Body of pancreas (tissue), 4 donors: ENCODE results near the gene CDHR3.

Experiments
- POLR2A ChIP-seq, 3 donors: fragments of 450-650 bp; IDR thresholded peaks; one replicate each; pipeline ENCODE4 v1.6.1; 2016; ENCODE audit warnings: antibody characterized with exemption in 3 of 3, mild to moderate bottlenecking in 2 of 3
- TF ChIP-seq, protein P1 (sequence below), 7 experiments: fragments of 450-650 bp in 4 of 7; fragments of 200-600 bp in 3 of 7; sonication (generic) in 3 of 7; IDR thresholded peaks; one replicate each; pipeline ENCODE4 v1.5.1; 2016 to 2019; ENCODE audit warnings: antibody characterized with exemption in 7 of 7

DNA sequence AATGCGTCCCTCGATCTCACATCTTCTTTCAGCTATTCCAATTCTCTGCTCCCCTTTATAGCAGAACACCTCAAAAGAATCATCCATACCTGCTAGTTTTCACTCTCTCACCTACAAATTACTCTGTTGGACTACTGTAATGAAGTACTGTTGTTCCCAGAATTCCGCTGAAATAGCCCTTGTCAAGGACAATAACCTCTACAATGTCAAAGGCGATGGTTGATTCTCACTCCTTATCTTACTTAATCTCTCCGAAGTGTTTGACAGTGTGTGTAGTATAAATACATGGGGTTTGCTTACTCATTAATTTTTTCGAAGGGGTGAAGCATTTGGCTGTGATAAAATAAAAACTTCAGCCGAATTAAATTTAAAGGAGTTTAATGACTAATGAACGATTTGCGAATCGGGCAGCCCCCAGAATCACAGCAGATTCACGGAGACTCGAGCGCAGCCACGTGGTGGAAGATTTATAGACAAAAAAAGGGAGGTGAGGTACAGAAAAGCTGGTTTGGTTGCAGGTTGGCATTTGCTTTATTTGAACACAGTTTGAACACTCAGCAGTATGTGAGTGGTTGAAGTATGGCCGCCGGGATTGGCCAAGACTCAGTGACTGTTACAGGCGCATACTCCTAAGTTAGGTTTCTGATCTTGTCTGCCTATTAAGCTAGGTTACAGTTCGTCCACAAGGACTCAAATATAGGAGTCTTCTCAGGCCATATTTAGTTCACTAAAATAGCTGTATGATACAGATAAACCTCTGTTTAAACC, 119.2 kb downstream of the CDHR3 start:
- TF ChIP-seq, protein P1, sequence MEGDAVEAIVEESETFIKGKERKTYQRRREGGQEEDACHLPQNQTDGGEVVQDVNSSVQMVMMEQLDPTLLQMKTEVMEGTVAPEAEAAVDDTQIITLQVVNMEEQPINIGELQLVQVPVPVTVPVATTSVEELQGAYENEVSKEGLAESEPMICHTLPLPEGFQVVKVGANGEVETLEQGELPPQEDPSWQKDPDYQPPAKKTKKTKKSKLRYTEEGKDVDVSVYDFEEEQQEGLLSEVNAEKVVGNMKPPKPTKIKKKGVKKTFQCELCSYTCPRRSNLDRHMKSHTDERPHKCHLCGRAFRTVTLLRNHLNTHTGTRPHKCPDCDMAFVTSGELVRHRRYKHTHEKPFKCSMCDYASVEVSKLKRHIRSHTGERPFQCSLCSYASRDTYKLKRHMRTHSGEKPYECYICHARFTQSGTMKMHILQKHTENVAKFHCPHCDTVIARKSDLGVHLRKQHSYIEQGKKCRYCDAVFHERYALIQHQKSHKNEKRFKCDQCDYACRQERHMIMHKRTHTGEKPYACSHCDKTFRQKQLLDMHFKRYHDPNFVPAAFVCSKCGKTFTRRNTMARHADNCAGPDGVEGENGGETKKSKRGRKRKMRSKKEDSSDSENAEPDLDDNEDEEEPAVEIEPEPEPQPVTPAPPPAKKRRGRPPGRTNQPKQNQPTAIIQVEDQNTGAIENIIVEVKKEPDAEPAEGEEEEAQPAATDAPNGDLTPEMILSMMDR (IDR thresholded peaks at IDR 0.05), result no peak
- TF ChIP-seq POLR2A (IDR thresholded peaks at IDR 0.05), result no peak
